Hematopoietic multipotent progenitor cell treated with erythropoietin and hydrocortisone succinate and interleukin-3 and kit ligand, for 6 days (in vitro differentiated cells): ENCODE data around the gene GRM7.
A peak's percentile ranks its signal among the peaks of the same experiment; 100 is the strongest.

Source experiments
- DNase-seq: peaks from one replicate; pipeline ENCODE4 v3.0.0-alpha.2; 2015

The GRM7 gene

DNA sequence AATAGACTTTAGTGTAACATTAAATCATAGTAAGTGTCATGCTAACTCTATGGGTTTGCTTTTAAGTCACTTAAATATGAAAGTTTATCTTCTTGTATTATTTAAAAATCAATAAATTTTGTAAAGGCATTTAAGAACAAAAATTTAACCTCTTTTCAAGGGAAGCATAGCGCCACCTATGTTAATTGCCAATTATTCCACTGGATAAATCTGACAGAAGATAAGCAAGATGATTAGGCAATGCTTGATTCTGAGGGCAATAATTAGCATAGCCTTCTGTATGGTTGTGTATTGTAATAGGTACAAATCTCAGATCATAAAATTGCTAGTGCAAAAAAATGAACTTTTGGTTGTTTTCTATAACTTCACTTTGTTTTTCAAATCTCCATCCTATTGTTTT, 560.1 kb downstream of the GRM7 start:
- peak; percentile 10 for DNase-seq

DNA sequence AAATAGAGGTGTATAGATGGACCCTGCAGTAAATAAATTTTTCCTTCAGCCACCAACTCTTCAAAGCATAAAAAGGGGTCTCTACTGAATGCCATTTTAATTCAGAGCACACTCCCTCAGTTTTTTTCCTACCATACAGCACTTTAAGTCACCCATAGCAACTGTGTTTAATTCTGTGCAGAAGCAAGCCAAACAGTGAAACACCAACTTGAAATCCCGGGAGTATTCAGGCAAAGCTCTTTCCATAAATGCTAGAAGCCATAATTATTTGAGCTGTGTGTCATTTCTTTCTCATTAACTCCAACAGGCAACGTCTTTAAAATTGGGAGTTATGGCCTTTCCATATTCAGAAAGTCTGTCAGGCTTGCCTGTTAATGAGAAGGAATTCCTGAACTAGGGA, 562.1 kb downstream of the GRM7 start:
- DNase-seq = no peak

DNA sequence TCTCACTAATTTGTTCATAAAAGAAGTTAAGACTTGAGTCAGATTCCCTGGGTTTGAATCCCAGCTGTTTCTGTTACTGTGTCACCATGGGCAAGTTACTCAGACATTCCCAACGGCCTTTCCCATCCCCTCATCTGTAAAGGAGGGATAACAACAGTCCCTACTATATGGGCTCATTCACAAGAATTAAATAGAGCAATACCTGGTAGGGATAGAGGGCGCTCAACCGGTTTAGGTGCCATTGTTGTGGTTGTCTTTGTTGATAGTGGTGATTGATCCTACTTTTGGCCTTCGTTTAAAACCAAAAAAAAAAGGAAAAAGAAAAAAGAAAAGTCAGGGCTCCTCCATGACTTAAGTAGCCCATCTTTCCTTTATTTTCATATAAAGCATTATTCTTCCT, 563.1 kb downstream of the GRM7 start:
- no peak for DNase-seq

DNA sequence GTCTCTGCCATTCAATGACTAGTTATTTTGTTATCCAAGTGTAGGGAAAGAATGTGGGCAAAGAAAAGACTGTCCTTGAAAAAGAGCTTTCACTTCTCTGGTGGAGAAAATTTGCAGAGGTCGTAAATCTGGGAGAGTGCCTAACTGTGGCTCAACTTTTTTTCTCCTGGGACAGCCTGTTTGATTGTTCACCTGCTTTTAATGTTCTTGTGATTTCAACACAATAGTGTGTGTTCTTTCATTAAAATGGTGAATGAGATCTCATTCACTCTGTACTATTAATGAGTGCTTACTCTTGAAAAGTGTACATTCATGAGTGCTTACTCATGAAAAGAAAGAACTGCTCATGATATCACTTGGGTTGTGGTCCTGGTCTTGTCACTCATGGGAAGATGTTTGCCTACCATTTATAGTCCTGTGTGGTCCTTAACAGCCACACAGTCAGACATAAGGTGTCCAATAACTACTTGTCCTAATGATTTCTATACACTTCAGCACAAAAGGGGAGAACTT, 567.3 kb downstream of the GRM7 start:
- no peak for DNase-seq

DNA sequence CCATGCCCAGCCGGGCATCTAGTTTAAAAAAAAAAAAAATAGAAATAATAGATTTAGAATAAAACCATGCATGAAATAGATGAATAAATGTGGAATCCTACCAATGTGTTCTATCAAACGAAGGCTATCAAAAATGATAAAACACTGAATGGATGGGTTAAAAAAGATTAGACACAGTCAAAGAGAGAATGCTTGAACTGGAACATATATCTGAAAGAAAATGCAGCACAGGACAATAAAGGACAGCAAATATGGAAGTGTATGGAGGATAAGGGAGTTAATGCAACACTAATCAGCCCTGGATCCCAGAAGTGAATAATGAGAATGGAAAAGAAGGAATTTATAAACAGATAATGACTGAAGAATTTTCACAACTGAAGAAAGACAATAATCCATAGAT, 571.7 kb downstream of the GRM7 start:
- DNase-seq = no peak

DNA sequence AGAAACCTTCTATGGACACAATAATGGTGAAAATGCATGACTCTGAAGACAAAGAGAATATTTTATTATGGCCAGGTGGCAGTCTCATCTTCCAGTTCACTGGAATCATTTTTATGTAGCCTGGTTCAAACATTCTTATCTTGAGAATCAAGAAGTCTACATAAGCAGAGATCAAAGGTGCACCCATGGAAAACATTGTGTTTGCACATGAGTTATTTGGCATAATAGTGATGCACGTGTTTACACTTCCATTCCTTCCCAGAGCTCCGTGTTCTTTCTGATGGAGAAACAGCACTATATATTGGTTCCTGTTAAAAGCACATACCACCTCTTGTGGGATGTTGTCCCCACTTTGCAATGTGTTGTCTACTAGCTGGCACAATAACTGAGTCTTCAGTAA, 572.2 kb downstream of the GRM7 start:
- DNase-seq = no peak

DNA sequence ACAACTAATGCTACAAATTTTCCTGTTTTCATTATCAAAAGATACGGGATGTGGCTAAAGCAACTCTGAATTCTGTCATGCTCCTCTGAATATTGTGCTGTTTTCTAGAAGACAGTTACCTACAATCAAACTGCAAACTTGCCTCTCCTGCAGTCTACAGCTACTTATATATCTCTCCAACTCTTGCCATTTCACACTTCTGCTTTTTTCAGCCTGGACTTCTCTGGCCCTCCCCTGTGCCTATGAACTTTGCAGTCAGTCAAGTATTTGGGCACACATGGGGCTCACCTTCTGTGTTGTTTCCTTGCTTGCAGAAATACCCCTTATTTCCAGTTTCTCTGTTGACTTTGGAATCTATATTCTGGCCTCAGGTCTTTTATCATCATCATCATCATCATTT, 575.6 kb downstream of the GRM7 start:
- DNase-seq = peak; percentile 28

DNA sequence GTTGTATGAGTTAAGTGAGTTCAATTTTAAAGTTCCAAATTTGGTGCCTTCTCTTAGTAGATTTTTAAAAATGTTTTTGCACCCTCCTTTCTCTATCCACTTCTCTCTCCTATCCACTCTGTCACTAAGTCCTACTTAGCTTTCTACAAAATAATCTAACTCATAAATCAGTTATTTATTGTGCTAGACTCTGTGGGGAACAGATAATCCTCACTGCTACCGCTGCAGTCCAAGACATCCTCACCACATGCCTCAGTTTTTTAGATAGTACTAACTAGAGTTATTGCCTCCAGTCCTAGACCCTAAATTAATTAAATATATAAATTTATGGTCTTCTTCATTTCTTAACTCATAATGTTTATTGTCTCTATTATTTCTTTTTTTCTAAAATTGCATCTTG, 576.3 kb downstream of the GRM7 start:
- peak; percentile 67 for DNase-seq

DNA sequence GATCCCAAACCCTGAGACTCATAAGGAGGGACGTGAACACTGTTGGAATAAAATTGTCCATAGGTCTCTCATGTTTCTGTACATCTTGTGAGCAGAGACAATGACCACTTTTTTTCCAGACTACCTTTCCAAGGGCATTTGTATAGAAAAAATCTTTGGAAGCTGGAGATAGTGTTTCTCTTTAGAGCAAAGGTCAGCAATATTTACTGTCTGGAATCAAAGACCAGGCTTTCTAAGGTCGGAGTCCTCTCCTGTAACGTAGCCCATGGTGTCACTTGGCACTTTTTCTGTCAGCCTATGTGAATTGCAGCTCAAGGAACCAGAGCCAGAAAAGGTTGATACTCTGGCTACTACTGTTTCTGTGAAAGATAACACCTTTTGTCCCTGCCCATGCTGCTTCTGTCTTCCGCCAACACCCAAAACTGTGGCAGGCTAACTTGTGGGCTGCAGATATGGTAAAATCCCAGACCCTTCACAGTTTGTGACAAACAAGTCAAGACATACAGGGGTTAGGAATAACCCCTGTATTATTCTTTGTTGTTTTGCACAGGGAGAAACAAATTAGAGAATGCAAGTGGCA, 578.3 kb downstream of the GRM7 start:
- peak; percentile 67 for DNase-seq

DNA sequence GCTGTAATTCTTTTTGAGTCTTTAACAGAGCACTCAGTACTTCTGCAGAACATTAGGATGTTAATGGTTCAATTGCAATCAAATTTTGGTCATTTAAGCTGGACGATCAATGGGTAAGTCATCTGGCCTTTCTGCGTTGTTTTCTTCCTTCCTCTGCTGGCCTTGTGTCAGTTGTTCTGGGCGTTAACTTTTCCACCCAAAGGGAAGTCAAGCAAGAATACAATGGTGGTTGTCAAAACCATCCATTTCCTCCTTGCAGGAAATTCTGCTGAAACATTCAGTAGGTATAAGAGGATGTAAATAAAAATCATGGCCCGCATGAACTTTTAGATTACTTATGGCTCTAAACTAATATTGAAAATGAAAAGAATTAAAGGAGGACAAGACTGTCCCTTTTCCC, 584.0 kb downstream of the GRM7 start:
- DNase-seq = no peak

DNA sequence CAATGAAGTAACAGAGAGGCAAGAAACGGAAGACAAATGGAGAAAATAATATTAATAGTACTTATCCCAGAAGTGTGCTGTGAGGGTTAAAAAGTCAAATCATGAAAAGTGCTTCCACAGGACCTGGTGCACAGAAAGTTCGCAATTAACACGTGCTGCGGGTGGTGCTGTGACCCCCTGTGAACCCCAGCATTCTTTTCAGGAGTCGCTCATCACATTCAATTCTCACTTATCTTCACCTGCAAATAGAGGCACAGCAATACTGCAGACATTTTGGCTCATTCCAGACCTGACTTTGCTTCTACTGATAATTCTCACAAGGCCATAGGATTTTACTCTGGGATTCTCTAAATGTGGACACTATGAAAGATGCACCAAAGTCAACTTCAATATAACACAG, 584.4 kb downstream of the GRM7 start:
- no peak for DNase-seq

DNA sequence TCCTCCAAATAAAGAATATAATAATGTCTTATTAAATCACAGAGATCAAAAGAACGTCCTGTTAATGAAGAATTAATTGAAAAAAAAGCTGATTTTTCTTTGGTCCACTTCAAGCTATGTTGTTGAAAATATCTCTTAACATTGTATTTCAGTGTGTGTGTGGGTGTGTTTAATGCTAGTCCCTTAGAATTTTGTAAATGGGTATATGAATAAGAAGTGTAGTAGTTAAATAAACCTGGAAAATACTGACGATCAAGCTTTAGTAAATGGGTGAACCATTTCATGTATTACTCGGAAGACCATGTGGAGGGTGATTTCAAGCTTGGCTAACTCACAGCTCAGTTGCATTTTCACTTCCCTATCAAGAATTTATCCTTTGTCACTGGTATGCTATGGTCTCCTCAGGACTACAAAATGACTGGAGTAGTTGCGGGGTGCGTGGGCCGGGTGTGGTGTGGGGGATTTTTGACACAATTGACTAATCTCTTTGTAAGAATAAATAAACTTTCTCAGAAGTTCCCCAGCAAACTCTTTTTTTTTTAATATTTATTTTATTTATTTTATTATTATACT, 586.4 kb downstream of the GRM7 start:
- no peak for DNase-seq

DNA sequence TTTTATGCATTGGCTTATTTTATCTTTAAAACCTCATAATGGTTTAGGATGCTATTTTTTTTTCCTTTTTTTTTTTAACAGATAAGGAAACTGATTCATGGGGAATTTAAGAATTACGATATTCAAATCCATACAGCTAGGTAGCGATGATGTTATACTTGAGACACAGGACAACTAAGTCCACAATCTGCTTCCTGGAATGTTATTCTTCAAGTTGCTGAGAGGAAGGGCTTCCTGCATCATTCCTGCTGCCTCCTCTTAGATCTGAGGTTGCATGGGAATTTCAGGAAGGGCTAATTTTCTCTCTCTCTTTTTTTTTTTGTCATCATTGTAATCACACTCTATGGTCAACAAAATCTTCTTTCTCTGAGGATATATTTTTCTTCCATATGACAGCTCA, 595.5 kb downstream of the GRM7 start:
- no peak for DNase-seq

DNA sequence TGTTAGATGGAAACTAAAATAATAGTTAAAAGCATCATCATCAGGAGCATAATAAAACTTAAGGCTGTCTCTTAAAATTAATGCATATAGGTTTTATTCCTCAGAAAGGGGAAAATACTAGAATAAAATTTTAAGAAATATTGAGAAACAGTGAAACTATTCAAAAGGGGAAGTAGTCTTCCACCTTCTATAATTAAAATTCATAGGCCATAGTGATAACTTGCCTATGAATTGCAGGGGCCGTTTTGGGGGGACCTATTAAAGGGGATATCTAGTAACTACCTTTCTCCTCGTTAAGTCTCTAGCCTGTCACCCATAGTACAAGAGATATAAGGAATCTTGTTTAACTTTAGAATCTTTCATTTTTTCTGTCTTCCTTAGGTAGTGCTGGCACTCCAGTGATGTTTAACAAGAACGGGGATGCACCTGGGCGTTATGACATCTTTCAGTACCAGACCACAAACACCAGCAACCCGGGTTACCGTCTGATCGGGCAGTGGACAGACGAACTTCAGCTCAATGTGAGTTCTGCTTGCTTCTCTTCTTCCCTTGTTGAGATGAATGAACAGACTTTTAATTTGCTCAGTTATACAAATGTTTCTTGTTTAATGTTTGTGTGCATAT, 600.4 kb downstream of the GRM7 start:
- DNase-seq = no peak

DNA sequence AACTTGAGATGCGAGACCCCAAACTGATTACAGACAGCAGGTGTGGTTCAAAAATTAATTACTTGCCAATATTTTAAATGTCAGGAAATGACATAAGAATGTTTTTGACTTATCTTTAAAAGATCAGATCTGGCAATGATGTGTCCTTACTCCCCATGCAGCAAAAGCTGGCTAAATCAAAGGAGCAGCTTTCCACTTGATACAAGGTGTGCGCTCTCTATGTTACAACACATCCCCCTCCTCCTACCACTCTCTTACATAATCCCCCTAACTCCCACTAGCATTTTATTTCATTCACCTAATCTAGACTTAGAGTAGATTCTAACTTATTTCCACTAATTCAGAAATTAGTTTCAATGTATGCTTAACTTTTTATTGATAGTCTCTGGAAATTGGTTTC, 609.0 kb downstream of the GRM7 start:
- no peak for DNase-seq

DNA sequence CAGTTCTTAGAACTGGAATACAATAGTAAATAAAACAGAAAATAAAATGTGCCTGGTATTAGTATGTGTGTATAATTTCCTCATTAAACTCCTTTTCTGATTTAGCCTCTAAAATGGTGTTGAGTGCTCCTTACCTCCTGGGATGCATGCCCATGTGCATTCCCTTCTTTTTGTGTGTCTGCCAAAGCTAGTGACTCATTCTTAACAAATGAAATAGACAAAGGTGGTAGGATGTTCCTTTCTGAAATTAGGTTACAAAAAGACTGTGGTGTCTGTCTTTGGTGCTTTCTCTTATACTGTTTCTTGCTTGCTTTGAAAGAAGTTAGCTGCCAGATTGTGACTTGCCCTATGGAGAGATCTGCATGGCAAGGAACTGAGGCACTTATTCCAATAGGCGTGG, 623.7 kb downstream of the GRM7 start:
- no peak for DNase-seq

DNA sequence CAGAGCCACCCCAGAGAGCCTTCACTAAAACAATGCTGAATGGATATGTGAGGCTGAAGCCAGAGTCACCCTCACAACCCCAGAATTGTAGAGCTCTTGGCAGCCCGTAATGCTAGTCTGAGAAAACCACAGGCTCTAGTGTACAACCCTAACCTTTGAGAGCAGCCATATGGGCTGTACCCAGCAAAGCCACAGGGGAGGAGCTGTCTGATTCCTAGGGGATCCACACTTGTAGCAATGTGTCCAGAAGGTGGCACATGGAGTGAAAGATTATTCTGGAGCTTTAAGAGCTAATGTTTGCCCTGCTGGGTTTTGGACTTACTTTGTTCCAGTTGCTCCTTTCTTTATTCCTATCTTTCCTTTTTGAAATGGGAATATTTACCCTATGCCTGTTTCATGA, 626.8 kb downstream of the GRM7 start:
- DNase-seq = no peak

DNA sequence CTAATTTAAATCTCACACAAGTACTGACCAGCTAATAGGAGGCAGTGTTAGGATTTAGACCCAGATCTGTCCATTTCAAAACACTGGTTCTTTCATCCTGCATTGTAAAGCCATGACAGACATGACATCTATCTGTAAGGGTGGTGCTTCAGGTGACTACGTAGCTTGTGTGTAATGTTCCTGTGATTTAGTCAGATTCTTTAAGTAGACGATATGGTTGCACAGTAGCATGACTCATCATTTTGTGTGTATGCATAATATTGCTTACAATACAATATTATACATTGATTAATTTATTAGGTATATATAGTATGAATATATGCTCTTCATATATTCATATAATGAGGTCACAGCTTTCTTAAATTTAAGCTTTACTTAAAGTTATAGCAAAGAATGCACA, 628.5 kb downstream of the GRM7 start:
- DNase-seq = no peak

DNA sequence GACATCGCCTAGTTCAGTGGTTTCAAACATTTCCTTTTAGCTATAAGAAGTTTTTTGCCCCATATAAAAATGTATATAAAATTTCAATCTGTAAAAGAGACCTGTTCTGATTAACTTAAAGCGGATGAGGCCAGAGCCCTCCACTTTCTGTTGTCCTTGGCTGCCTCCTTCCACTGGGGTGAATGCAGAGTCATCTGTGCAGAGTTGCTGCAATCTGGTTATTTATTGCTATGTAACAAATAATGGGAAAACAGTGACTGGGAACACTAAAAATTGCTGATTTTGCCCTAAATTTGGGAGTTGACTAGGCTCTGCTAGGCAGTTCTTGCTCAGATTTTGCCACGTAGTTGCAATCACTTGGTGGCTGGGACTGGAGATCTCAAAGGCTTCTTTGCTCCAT, 637.8 kb downstream of the GRM7 start:
- no peak for DNase-seq

DNA sequence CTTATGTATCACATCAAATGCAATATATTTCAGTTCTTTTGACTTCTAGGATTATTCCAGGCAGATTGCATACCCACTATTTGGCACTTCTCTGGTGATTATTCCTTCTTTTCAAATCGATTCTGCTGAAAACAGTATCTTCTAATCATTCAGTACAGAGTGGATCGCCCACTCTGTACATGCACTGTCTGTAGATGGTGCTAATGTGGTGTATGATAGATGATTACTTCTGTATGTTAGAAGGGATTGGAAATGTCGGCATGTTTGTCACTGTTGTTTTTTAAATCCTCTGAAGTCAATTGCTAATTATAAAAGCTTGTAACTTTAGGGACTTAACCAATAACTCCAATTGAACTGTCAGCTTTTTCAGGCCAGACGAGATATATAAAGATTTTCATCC, 642.5 kb downstream of the GRM7 start:
- DNase-seq = no peak

DNA sequence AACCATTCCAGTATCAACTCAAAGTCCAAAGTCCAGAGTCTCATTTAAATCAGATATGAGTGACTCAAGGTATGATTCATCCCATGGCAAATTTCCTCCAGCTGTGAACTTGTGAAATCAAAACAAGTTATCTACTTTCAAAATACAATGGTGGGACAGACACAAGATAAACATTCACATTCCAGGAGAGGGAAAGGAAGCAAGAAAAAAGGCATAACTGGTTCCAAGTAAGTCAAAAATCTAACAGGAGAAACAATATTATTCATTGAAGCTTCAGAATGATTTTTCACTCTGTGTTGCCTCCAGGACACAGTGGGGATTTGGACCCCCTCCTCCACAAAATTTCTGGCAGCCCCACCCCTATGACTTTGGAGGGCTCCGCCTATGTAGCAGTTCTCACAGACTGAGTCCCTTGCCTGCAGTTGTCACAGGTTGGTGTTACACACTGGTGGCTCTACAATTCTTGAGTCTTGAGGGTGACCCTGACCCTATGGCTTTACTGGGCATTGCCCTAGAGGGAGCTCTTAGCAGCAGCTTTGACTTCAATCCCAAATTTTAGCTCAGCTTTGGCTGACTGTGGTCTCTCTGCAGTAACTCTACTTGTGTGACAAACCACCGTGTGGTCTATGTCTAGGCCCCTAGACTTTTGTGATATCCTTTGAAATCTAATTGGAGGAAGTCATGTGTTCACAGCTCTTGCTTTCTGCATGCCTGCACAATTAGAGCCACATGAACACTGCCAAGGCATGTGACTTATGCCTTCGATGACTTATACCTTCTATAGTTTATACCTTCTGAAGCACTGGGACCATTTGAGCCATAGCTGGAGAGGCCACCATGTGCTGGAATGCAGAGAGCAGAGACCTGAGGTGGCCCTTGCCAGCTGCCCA, 644.2 kb downstream of the GRM7 start:
- DNase-seq = no peak

DNA sequence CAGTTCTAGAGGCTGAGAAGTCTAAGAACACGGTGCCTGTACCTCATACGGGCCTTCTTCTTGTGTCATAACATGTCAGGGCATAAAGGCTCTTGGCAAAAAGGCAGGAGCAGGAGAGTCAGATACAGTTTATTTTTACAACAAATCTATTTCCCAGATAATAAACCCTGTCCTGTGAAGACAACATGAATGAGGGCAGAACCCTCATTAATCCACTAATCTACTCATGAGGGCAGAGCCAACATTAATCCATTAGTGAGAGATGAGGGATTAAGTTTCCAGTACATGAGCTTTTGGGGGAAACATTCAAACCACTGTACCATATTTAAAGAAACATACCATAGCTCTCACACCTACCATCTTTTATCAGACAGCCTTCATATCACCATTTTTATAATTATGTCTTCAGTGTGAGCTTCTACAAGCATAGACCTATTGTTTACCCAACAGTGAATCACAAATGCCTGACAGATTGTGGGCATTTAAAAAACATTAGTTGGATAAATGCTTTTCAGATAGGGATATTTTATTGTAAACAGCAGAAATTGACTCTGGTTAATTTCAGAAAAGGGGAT, 645.8 kb downstream of the GRM7 start:
- no peak for DNase-seq

DNA sequence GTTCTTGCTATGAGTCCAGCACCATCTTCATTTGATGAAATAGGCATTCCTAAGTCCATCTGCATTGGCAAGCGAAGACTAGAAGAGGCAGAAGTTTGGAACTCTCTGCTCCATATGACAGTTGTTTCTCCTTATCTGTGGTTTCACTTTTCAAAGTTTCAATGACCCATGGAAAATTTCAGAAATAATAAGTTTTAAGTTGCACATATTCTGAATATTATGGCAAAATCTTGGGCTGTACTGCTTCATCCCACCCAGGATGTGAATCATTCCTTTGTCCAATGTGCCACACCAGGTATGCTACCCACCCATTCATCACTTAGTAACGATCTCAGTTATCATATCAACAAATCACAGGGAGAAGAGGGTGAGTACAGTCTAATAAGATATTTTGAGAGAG, 647.9 kb downstream of the GRM7 start:
- no peak for DNase-seq
